GM23248 (cell line): ENCODE results near the gene SPG7.

Experiments used
- EZH2 ChIP-seq: fragments of 200-600 bp; sonication (generic); IDR thresholded peaks from 2 replicates; pipeline ENCODE4 v1.6.1; 2018; ENCODE audit warnings: antibody characterized with exemption, mild to moderate bottlenecking; ENCODE audit not compliant: insufficient read depth, poor library complexity, severe bottlenecking
- EZH2phosphoT487 ChIP-seq: fragments of 200-600 bp; sonication (generic); IDR thresholded peaks from 2 replicates; pipeline ENCODE4 v1.6.1; 2018; ENCODE audit warnings: antibody characterized with exemption, moderate library complexity, mild to moderate bottlenecking, low read depth; ENCODE audit not compliant: insufficient read depth

- TF ChIP-seq EZH2, result no peak
- TF ChIP-seq EZH2phosphoT487, result no peak
Observed at GRCh38 chr16:89570342-89570923, 62.2 kb downstream of the SPG7 start.
